ENCODE data around the gene CHRNA5.
"Not testable (repeated sequence)": the region's sequence is repeated elsewhere in the genome, so short reads cannot be mapped to it uniquely, and the experiment has no call there.

DNA sequence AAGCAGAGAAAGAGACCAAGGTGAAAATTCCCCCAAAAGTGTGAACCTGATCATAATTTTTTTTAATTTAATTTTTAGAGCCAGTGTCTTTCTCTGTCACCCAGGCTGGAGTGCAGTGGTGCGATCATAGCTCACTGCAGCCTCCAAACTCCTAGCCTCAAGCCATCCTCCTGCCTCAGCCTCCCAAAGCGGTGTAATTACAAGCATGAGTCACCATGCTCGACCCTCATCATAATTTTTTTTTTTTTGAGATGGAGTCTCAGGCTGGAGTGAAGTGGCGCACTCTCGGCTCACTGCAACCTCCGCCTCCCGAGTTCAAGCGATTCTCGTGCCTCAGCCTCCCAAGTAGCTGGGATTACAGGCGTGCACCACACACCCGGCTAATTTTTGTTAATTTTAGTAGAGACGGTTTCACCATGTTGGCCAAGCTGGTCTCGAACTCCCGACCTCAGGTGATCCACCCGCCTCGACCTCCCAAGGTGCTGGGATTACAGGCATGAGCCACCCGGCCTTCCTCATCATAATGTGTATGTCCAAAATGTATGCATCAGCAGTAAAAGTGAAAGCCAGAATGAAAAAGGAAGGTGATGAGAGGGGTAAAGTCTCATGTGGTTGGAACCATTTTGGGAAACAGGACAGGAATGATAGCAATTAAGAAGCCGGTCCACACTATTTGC is 25.7 kb upstream of the CHRNA5 start:
- TF ChIP-seq, protein P1, sequence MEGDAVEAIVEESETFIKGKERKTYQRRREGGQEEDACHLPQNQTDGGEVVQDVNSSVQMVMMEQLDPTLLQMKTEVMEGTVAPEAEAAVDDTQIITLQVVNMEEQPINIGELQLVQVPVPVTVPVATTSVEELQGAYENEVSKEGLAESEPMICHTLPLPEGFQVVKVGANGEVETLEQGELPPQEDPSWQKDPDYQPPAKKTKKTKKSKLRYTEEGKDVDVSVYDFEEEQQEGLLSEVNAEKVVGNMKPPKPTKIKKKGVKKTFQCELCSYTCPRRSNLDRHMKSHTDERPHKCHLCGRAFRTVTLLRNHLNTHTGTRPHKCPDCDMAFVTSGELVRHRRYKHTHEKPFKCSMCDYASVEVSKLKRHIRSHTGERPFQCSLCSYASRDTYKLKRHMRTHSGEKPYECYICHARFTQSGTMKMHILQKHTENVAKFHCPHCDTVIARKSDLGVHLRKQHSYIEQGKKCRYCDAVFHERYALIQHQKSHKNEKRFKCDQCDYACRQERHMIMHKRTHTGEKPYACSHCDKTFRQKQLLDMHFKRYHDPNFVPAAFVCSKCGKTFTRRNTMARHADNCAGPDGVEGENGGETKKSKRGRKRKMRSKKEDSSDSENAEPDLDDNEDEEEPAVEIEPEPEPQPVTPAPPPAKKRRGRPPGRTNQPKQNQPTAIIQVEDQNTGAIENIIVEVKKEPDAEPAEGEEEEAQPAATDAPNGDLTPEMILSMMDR (IDR thresholded peaks at IDR 0.05): not testable (repeated sequence)
- TF ChIP-seq POLR2A (IDR thresholded peaks at IDR 0.05): not testable (repeated sequence)
